ENCODE data around the gene GAL3ST1. TPM values are rescaled to one million over a fixed set of nuclear protein-coding genes. Genes with fewer than 3 reads are reported as not detected.

The GAL3ST1 gene
- total RNA-seq, 4 donors from 2014 or later, result 5.6 to 24.2 (median 8.7) TPM

DNA sequence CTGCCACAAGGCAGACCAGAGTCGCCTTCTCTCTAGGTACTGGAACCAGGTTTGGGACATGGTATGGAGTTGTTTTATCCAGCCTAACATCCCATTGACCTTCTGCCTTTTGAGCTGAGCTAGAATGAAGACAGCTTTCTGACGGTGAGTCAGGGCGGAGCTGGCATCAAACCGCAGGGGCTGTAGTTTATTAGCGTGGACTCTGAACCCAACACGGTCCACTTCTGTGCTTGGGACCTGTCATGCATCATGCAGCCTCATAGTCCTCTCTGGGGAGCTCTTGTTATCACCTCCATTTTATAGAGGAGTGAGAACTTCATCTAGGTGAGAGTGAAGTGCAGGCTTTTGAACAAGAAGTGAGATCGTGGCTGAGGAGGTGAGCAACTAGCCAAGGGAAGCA, 8.3 kb downstream of the GAL3ST1 start:
- intact Hi-C loops (cut with DNase I; ENCODE audit: low total_unique reads) (no loop called here), in situ Hi-C loops (cut with MboI; ENCODE audit: low pct_ligation_motif_present in 1 of 4, low pct_unique_long_range_greater_than_20kb in 1 of 4, low sequenced_read_pairs in 3 of 4) (no loop called here)
- WGBS, 2 donors (ENCODE audit: low coverage in 1 of 2), result 36 to 52% methylated on average over 2 to 4 of the region's 7 CpGs
- Histone ChIP-seq H3K27ac (no peak overlapping the region), H3K36me3 (no peaks in the 10 kb centered on the region), H3K9me3 (no peaks in the 10 kb centered on the region), H3K27me3 (no peaks in the 10 kb centered on the region), H3K4me1 (peaks cover 0 to 8% (median 2%) of the 10 kb centered on the region in 4 donors), H3K4me3 (no peak overlapping the region)
- TF ChIP-seq POLR2A (IDR thresholded peaks at IDR 0.05), result peak; percentile 9
- peak in 1 of 3 donors; percentile 29 for TF ChIP-seq POLR2AphosphoS5 (IDR thresholded peaks at IDR 0.05)
- TF ChIP-seq CTCF (IDR thresholded peaks at IDR 0.05), result no peak
- no peak for TF ChIP-seq EP300 (IDR thresholded peaks at IDR 0.05; ENCODE audit: low read depth)
- peak; percentile 67 for DNase-seq

DNA sequence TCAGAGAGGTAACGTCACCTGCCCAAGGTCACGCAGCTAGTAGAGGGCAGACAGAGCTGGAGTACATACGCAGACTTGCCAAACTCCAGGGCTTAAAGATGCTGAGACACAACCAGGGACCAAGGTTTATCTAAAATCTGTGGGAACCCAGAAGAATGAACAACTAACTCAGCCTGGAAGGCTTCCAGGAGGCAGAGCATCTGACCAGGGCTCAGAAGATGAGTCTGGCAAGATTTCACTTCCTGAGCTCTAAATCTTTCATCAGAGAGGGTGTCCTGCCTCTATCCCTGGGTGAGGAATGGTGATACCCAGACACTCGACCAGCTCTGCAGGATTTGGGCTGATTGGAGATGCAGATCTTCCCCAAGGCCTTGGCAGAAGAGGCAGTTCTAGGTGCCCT, 9.1 kb downstream of the GAL3ST1 start:
- Histone ChIP-seq H3K36me3 (no peaks in the 10 kb centered on the region), H3K4me3 (no peak overlapping the region), H3K4me1 (peaks cover 0 to 8% (median 2%) of the 10 kb centered on the region in 4 donors), H3K9me3 (no peaks in the 10 kb centered on the region), H3K27me3 (no peaks in the 10 kb centered on the region), H3K27ac (no peak overlapping the region)
- in situ Hi-C loops (cut with MboI; ENCODE audit: low pct_ligation_motif_present in 1 of 4, low pct_unique_long_range_greater_than_20kb in 1 of 4, low sequenced_read_pairs in 3 of 4), result no loop called here
- no peak for TF ChIP-seq POLR2AphosphoS5 (IDR thresholded peaks at IDR 0.05)
- no peak for TF ChIP-seq EP300 (IDR thresholded peaks at IDR 0.05; ENCODE audit: low read depth)
- no peak for DNase-seq
- 80 to 92% methylated on average over 1 to 3 of the region's 4 CpGs for WGBS, 2 donors (ENCODE audit: low coverage in 1 of 2)
- intact Hi-C loops (cut with DNase I; ENCODE audit: low total_unique reads), result no loop called here

DNA sequence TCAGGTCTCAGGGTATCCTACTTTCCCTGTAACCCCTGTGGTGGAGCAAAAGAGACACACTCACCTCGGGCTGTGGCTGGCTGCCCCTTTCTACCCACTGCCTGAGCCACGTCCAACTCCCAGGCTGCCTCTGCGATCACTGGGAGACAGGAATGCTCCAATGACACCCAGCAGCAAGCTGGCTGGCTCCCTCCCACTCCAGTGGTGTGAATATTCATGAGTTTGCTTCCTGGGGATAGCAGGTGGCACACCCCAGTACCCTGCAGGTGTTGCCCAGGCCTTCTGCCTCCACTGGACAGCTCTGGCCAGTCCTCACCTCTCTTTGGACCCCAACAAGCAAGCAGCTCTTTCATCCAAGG, 9.7 kb downstream of the GAL3ST1 start:
- no peak overlapping the region for H3K27ac ChIP-seq
- DNase-seq, result no peak
- in situ Hi-C loops (cut with MboI; ENCODE audit: low pct_ligation_motif_present in 1 of 4, low pct_unique_long_range_greater_than_20kb in 1 of 4, low sequenced_read_pairs in 3 of 4), result no loop called here
- TF ChIP-seq CTCF (IDR thresholded peaks at IDR 0.05), result no peak
- TF ChIP-seq EP300 (IDR thresholded peaks at IDR 0.05; ENCODE audit: low read depth), result no peak
- WGBS, 2 donors (ENCODE audit: low coverage in 1 of 2), result 81% methylated on average over 3 of the region's 3 CpGs; no CpG with 5 or more reads in 1 of the 2 donors
- peaks cover 0 to 8% (median 2%) of the 10 kb centered on the region in 4 donors for H3K4me1 ChIP-seq
- intact Hi-C loops (cut with DNase I; ENCODE audit: low total_unique reads), result no loop called here
- H3K27me3 ChIP-seq, result no peaks in the 10 kb centered on the region
- no peak overlapping the region for H3K4me3 ChIP-seq
- H3K36me3 ChIP-seq, result no peaks in the 10 kb centered on the region
- no peaks in the 10 kb centered on the region for H3K9me3 ChIP-seq

GRCh38 chr22:30564045-30564760, 10.3 kb downstream of the GAL3ST1 start:
- no peak overlapping the region for H3K4me3 ChIP-seq
- no peak for DNase-seq
- no peaks in the 10 kb centered on the region for H3K27me3 ChIP-seq
- H3K9me3 ChIP-seq, result no peaks in the 10 kb centered on the region
- H3K4me1 ChIP-seq, result peaks cover 0 to 8% (median 2%) of the 10 kb centered on the region in 4 donors
- TF ChIP-seq POLR2AphosphoS5 (IDR thresholded peaks at IDR 0.05) (no peak), EP300 (IDR thresholded peaks at IDR 0.05; ENCODE audit: low read depth) (no peak), POLR2A (IDR thresholded peaks at IDR 0.05) (no peak), CTCF (IDR thresholded peaks at IDR 0.05) (no peak)
- H3K27ac ChIP-seq, result no peak overlapping the region
- WGBS, 2 donors (ENCODE audit: low coverage in 1 of 2), result 76 to 86% methylated on average over 4 to 8 of the region's 8 CpGs
- intact Hi-C loops (cut with DNase I; ENCODE audit: low total_unique reads), result no loop called here
- in situ Hi-C loops (cut with MboI; ENCODE audit: low pct_ligation_motif_present in 1 of 4, low pct_unique_long_range_greater_than_20kb in 1 of 4, low sequenced_read_pairs in 3 of 4), result no loop called here
- no peaks in the 10 kb centered on the region for H3K36me3 ChIP-seq

DNA sequence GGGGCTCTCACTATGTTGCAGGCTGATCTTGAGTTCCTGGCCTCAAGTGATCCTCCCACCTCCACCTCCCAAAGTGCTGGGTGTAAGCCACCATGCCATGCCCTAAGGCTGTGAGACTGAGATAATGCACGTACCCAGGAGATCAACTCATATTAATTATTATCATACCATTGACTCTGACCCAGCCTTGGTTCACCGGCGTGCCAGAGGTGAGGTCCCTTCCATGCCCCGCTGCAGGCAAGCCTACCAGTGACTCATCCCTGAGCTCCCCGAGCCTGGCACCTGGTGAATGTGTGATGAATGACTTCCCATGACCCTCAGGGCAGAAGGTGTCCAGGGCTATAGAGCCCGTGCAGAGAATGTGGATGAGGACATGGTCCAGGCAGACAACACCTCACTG, 12.1 kb downstream of the GAL3ST1 start:
- DNase-seq, result no peak
- H3K27ac ChIP-seq, result no peak overlapping the region
- WGBS, 2 donors (ENCODE audit: low coverage in 1 of 2), result 67 to 78% methylated on average over 1 to 6 of the region's 6 CpGs

More for the DNA sequence above, 12.1 kb downstream of the GAL3ST1 start:
- Histone ChIP-seq H3K36me3 (no peaks in the 10 kb centered on the region), H3K27me3 (no peaks in the 10 kb centered on the region), H3K9me3 (no peaks in the 10 kb centered on the region), H3K4me1 (peaks cover 0 to 8% (median 2%) of the 10 kb centered on the region in 4 donors), H3K4me3 (no peak overlapping the region)
- no peak for TF ChIP-seq CTCF (IDR thresholded peaks at IDR 0.05)
- no peak for TF ChIP-seq EP300 (IDR thresholded peaks at IDR 0.05; ENCODE audit: low read depth)
- no peak for TF ChIP-seq POLR2AphosphoS5 (IDR thresholded peaks at IDR 0.05)
- TF ChIP-seq POLR2A (IDR thresholded peaks at IDR 0.05), result no peak
- intact Hi-C loops (cut with DNase I; ENCODE audit: low total_unique reads), result no loop called here
- in situ Hi-C loops (cut with MboI; ENCODE audit: low pct_ligation_motif_present in 1 of 4, low pct_unique_long_range_greater_than_20kb in 1 of 4, low sequenced_read_pairs in 3 of 4), result no loop called here

Measured in transverse colon (tissue), 4 donors.